ENCODE measurements around the gene KIRREL3. TPM values are rescaled to one million over a fixed set of nuclear protein-coding genes. Genes with fewer than 3 reads are reported as not detected.

The KIRREL3 gene
- total RNA-seq, 2 donors from 2014 or later, result 0.28 TPM; not detected in 1

DNA sequence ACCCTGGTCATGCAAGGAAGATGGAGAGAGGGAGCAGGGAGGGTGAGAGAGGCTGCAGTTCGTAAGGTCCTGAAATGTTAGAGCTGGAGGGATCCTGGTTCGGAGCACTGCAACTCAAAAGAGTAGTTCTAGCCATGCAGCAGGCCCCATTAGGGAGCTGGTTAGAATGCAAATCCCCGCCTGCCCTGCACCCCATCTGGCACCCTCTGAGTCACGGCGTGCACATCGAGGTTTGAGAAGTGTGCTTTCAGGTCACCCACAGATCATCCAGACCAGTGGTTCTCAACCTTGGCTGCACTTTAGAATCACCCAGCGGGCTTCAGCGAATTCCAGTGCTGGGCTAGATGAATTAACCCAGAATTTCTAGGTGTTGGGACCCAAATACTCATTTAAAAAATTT lies 596.9 kb downstream of the KIRREL3 start:
- 89% methylated on average over 8 of the region's 8 CpGs for WGBS
- Histone ChIP-seq H3K27me3 (replicated peaks; ENCODE audit: insufficient read depth) (no peaks in the 10 kb centered on the region), H3K9me3 (no peaks in the 10 kb centered on the region), H3K4me1 (replicated peaks) (no peaks in the 10 kb centered on the region), H3K27ac (no peak overlapping the region), H3K4me3 (no peak overlapping the region), H3K36me3 (no peaks in the 10 kb centered on the region)
- intact Hi-C loops (cut with DNase I), result no loop called here
- no peak for DNase-seq (ENCODE audit: low spot score)
- no peak for TF ChIP-seq POLR2A (IDR thresholded peaks at IDR 0.05)
- no peak for TF ChIP-seq POLR2AphosphoS5 (IDR thresholded peaks at IDR 0.05)
- TF ChIP-seq CTCF (IDR thresholded peaks at IDR 0.05), result no peak

DNA sequence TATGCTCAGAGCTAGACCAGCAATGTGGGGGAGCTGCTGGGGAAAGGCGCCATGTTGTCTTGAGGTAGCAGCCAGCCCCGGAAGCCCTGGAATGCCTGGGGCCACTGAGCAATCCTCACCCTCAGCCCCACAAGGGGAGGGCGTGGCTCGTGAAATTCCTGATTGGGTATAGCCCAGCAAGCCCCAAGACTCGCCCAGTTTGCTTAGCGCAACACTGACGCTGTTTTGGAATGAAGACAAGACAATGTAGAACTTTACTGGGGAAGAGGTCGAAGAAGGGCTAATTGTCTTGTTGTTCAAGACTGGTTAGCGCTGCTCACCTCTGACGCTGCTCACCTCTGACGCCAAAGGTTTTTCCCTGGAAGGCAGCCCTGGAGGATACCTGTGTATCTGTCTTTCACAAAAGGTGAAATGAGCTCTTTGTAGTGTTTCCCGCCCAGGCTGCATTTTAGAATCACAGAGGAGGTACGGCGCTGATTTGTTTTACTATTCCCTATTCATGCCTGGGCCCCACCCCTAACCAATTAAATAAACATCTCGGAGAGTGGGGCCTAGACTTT lies 597.5 kb downstream of the KIRREL3 start:
- peak; percentile 14 for TF ChIP-seq POLR2AphosphoS5 (IDR thresholded peaks at IDR 0.05)
- TF ChIP-seq CTCF (IDR thresholded peaks at IDR 0.05), result no peak
- Histone ChIP-seq H3K4me1 (replicated peaks) (no peaks in the 10 kb centered on the region), H3K27ac (no peak overlapping the region), H3K27me3 (replicated peaks; ENCODE audit: insufficient read depth) (no peaks in the 10 kb centered on the region), H3K9me3 (no peaks in the 10 kb centered on the region), H3K36me3 (no peaks in the 10 kb centered on the region), H3K4me3 (no peak overlapping the region)
- 49% methylated on average over 15 of the region's 15 CpGs for WGBS
- intact Hi-C loops (cut with DNase I), result no loop called here
- peak; percentile 38 for DNase-seq (ENCODE audit: low spot score)

- WGBS, result 98% methylated on average over 6 of the region's 6 CpGs
- Histone ChIP-seq H3K4me3 (no peak overlapping the region), H3K27me3 (replicated peaks; ENCODE audit: insufficient read depth) (no peaks in the 10 kb centered on the region), H3K9me3 (no peaks in the 10 kb centered on the region), H3K36me3 (no peaks in the 10 kb centered on the region), H3K27ac (no peak overlapping the region), H3K4me1 (replicated peaks) (no peaks in the 10 kb centered on the region)
- DNase-seq (ENCODE audit: low spot score), result no peak
- intact Hi-C loops (cut with DNase I), result no loop called here
- TF ChIP-seq POLR2A (IDR thresholded peaks at IDR 0.05) (no peak), POLR2AphosphoS5 (IDR thresholded peaks at IDR 0.05) (no peak), CTCF (IDR thresholded peaks at IDR 0.05) (no peak)
Observed at GRCh38 chr11:126400479-126400878, 600.1 kb downstream of the KIRREL3 start.

DNA sequence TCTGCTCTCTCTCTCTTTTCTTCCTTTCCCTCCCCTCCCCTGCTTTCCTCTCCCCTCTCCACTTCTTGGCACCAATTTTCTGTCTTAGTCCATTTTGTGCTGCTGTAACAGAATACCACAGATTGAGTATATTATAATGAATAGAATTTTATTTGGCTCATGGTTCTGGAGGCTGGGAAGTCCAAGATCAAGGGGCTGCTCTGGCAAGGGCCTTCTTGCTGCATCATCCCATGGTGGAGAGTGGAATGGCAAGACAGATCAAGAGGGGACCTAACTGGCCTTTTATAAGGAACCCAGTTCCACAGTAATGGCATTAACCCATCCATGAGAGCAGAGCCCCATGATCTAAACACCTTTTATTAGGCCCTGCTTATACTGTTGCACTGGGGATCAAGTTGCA lies 600.6 kb downstream of the KIRREL3 start:
- intact Hi-C loops (cut with DNase I), result no loop called here
- TF ChIP-seq POLR2AphosphoS5 (IDR thresholded peaks at IDR 0.05), result no peak
- no peak for TF ChIP-seq POLR2A (IDR thresholded peaks at IDR 0.05)
- TF ChIP-seq CTCF (IDR thresholded peaks at IDR 0.05), result no peak
- Histone ChIP-seq H3K27ac (no peak overlapping the region), H3K4me3 (no peak overlapping the region), H3K36me3 (no peaks in the 10 kb centered on the region), H3K9me3 (no peaks in the 10 kb centered on the region), H3K27me3 (replicated peaks; ENCODE audit: insufficient read depth) (no peaks in the 10 kb centered on the region), H3K4me1 (replicated peaks) (no peaks in the 10 kb centered on the region)
- DNase-seq (ENCODE audit: low spot score), result no peak

GRCh38 chr11:126398721-126399120 lies 601.8 kb downstream of the KIRREL3 start:
- WGBS, result 100% methylated on average over 1 of the region's 1 CpG
- intact Hi-C loops (cut with DNase I), result no loop called here
- Histone ChIP-seq H3K9me3 (no peaks in the 10 kb centered on the region), H3K27me3 (replicated peaks; ENCODE audit: insufficient read depth) (no peaks in the 10 kb centered on the region), H3K4me1 (replicated peaks) (no peaks in the 10 kb centered on the region), H3K36me3 (no peaks in the 10 kb centered on the region), H3K27ac (no peak overlapping the region), H3K4me3 (no peak overlapping the region)
- DNase-seq (ENCODE audit: low spot score), result no peak
- TF ChIP-seq CTCF (IDR thresholded peaks at IDR 0.05), result no peak
- no peak for TF ChIP-seq POLR2AphosphoS5 (IDR thresholded peaks at IDR 0.05)
- TF ChIP-seq POLR2A (IDR thresholded peaks at IDR 0.05), result no peak

Data from prostate gland (tissue), 2 donors.